Uterus (tissue), 4 donors: ENCODE measurements around the gene S100A16. TPM values are rescaled to one million over a fixed set of nuclear protein-coding genes. Genes with fewer than 3 reads are reported as not detected.

ENCODE experiments used
- DNase-seq, 2 donors: peaks; one replicate each; pipeline ENCODE4 v3.0.0-alpha.2; 2019 to 2020
- H3K27ac ChIP-seq, 2 donors: fragments of 200-600 bp; sonication (generic); 1 replicate in 1 of 2; 2 replicates in 1 of 2; pipeline ENCODE4 v1.5.1; 2016 to 2018
- H3K27me3 ChIP-seq, 2 donors: fragments of 200-600 bp; sonication (generic); one replicate each; pipeline ENCODE4 v1.5.1; 2018 to 2019; ENCODE audit warnings: control low read depth in 1 of 2
- H3K36me3 ChIP-seq, 2 donors: fragments of 200-600 bp; sonication (generic); one replicate each; pipeline ENCODE4 v1.5.1; 2019; ENCODE audit warnings: control low read depth in 1 of 2
- H3K4me1 ChIP-seq, 2 donors: fragments of 200-600 bp; sonication (generic); one replicate each; pipeline ENCODE4 v1.5.1; 2018 to 2019; ENCODE audit warnings: control low read depth in 1 of 2
- H3K4me3 ChIP-seq, 2 donors: fragments of 200-600 bp; sonication (generic); 1 replicate in 1 of 2; 2 replicates in 1 of 2; pipeline ENCODE4 v1.5.1; 2018 to 2019; ENCODE audit warnings: mild to moderate bottlenecking in 1 of 2
- H3K9me3 ChIP-seq, 2 donors: fragments of 200-600 bp; sonication (generic); one replicate each; pipeline ENCODE4 v1.5.1; 2019; ENCODE audit warnings: control low read depth in 1 of 2
- CTCF ChIP-seq, 4 experiments: fragments of 200-600 bp in 2 of 4; fragments of 450-650 bp in 2 of 4; sonication (generic) in 2 of 4; IDR thresholded peaks; one replicate each; pipeline ENCODE4 v1.5.1; 2016 to 2019; ENCODE audit warnings: antibody characterized with exemption in 4 of 4, mild to moderate bottlenecking in 2 of 4, moderate library complexity in 1 of 4
- POLR2A ChIP-seq, 2 donors: fragments of 450-650 bp; IDR thresholded peaks; one replicate each; pipeline ENCODE4 v1.6.1; 2016; ENCODE audit warnings: antibody characterized with exemption in 2 of 2, mild to moderate bottlenecking in 1 of 2, moderate library complexity in 1 of 2
- intact Hi-C: fragments of 100-400 bp; cut with DNase I; formaldehyde crosslinking; loops from one replicate; pipeline ENCODE4 v1.15.1; 2023; ENCODE audit warnings: low total_unique reads
- total RNA-seq, 4 donors: library from RNA; depleted of rRNA in 3 of 4; stranded (reverse); fragments of >200 nt in 3 of 4; gene quantifications; one replicate each; pipeline versions ENCODE4 v1.1.0 to v1.2.4, GENCODE V29; 2014 to 2023
- donor health status: DM: yes; HTN: yes; CAD: no.

S100A16 gene
- total RNA-seq = 100 to 1,000 TPM in 1 of 4 donors, 10 to 100 TPM in 3; 57.4 to 122 (median 72.1) TPM

- intact Hi-C loops = no loop called here
- DNase-seq = peak; percentile 81
- H3K4me3 ChIP-seq = peak within 1 kb of the TSS; percentile 59 to 66
- H3K27me3 ChIP-seq = no peaks in the 10 kb centered on the region
- H3K4me1 ChIP-seq = peaks cover 8% of the 10 kb centered on the region in 2 donors
- H3K27ac ChIP-seq = peak within 1 kb of the TSS; percentile 90 to 94
- H3K9me3 ChIP-seq = no peaks in the 10 kb centered on the region
- no peak for TF ChIP-seq CTCF (IDR thresholded peaks at IDR 0.05)
- TF ChIP-seq POLR2A (IDR thresholded peaks at IDR 0.05) = peak; percentile 51 to 80
- no peaks in the 10 kb centered on the region for H3K36me3 ChIP-seq
Observed at GRCh38 chr1:153612755-153613331, at the start of gene S100A16. S100A16 (minus strand) TSS chr1:153613137; CDS start chr1:153608151, 4,986 bp downstream.

- DNase-seq = no peak
- no peaks in the 10 kb centered on the region for H3K9me3 ChIP-seq
- H3K36me3 ChIP-seq = no peaks in the 10 kb centered on the region
- intact Hi-C loops = no loop called here
- H3K4me3 ChIP-seq = no peak overlapping the region
- H3K4me1 ChIP-seq = peaks cover 4 to 9% of the 10 kb centered on the region in 2 donors
- no peaks in the 10 kb centered on the region for H3K27me3 ChIP-seq
- TF ChIP-seq CTCF (IDR thresholded peaks at IDR 0.05) = no peak
- no peak for TF ChIP-seq POLR2A (IDR thresholded peaks at IDR 0.05)
- H3K27ac ChIP-seq = no peak overlapping the region
Observed at GRCh38 chr1:153662269-153662668, 49.3 kb upstream of the S100A16 start.

- no peaks in the 10 kb centered on the region for H3K9me3 ChIP-seq
- no peaks in the 10 kb centered on the region for H3K27me3 ChIP-seq
- peaks cover 4 to 9% of the 10 kb centered on the region in 2 donors for H3K4me1 ChIP-seq
- no peak overlapping the region for H3K27ac ChIP-seq
- no peaks in the 10 kb centered on the region for H3K36me3 ChIP-seq
- no peak for DNase-seq
- TF ChIP-seq POLR2A (IDR thresholded peaks at IDR 0.05) = no peak
- no peak for TF ChIP-seq CTCF (IDR thresholded peaks at IDR 0.05)
- H3K4me3 ChIP-seq = no peak overlapping the region
- intact Hi-C loops = no loop called here
Observed at GRCh38 chr1:153661111-153661708, 48.3 kb upstream of the S100A16 start.

GRCh38 chr1:153659656-153660055 is 46.7 kb upstream of the S100A16 start:
- Histone ChIP-seq H3K9me3 (no peaks in the 10 kb centered on the region), H3K4me3 (no peak overlapping the region), H3K27me3 (no peaks in the 10 kb centered on the region), H3K36me3 (no peaks in the 10 kb centered on the region), H3K27ac (peak overlapping the region; percentile 98), H3K4me1 (peaks cover 4 to 9% of the 10 kb centered on the region in 2 donors)
- TF ChIP-seq POLR2A (IDR thresholded peaks at IDR 0.05) (no peak), CTCF (IDR thresholded peaks at IDR 0.05) (no peak)
- no peak for DNase-seq
- intact Hi-C loops = no loop called here

- no peaks in the 10 kb centered on the region for H3K9me3 ChIP-seq
- TF ChIP-seq CTCF (IDR thresholded peaks at IDR 0.05) (no peak), POLR2A (IDR thresholded peaks at IDR 0.05) (no peak)
- H3K4me3 ChIP-seq = peak overlapping the region; percentile 92 to 94
- no peaks in the 10 kb centered on the region for H3K27me3 ChIP-seq
- peak overlapping the region; percentile 98 for H3K27ac ChIP-seq
- no peak for DNase-seq
- H3K36me3 ChIP-seq = no peaks in the 10 kb centered on the region
- peaks cover 4 to 9% of the 10 kb centered on the region in 2 donors for H3K4me1 ChIP-seq
- intact Hi-C loops = no loop called here
Observed at GRCh38 chr1:153659175-153659534, 46.2 kb upstream of the S100A16 start.
